Right lobe of liver (tissue), 6 donors: ENCODE results near the gene R3HDM4. TPM values are rescaled to one million over a fixed set of nuclear protein-coding genes. Genes with fewer than 3 reads are reported as not detected.

ENCODE experiments used
- ATAC-seq, 4 donors: fragments of 200-7000 bp; cut with Tn5 transposase; one replicate each; pipeline ENCODE4 v1.9.1; 2020; ENCODE audit warnings: mild to moderate bottlenecking in 4 of 4, moderate library complexity in 4 of 4
- DNase-seq, 3 donors: peaks; one replicate each; pipeline ENCODE4 v3.0.0-alpha.2; 2020
- H3K27ac ChIP-seq, 3 donors: fragments of 200-600 bp; one replicate each; pipeline ENCODE4 v1.8.0; 2022
- H3K27me3 ChIP-seq, 2 donors: fragments of 200-600 bp; one replicate each; pipeline ENCODE4 v1.8.0; 2022
- H3K36me3 ChIP-seq, 4 donors: fragments of 200-600 bp; sonication (generic) in 1 of 4; one replicate each; pipeline versions ENCODE4 v1.5.1 to v1.8.0; 2017 to 2022; ENCODE audit warnings: control low read depth in 1 of 4
- H3K4me1 ChIP-seq, 4 donors: fragments of 200-600 bp; sonication (generic) in 1 of 4; one replicate each; pipeline versions ENCODE4 v1.5.1 to v1.8.0; 2017 to 2022; ENCODE audit warnings: control low read depth in 1 of 4
- H3K4me3 ChIP-seq, 3 donors: fragments of 200-600 bp; one replicate each; pipeline ENCODE4 v1.8.0; 2022
- H3K9me3 ChIP-seq, 4 donors: fragments of 200-600 bp; sonication (generic) in 1 of 4; one replicate each; pipeline versions ENCODE4 v1.5.1 to v1.8.0; 2017 to 2022; ENCODE audit warnings: control low read depth in 1 of 4
- POLR2A ChIP-seq: fragments of 450-650 bp; IDR thresholded peaks from one replicate; pipeline ENCODE4 v1.6.1; 2017; ENCODE audit warnings: antibody characterized with exemption, mild to moderate bottlenecking
- WGBS: methylation state at CpG from one replicate; pipeline ENCODE4 v1.1.6; 2018; ENCODE audit warnings: low coverage, low lambda C conversion rate; ENCODE audit not compliant: insufficient coverage; ENCODE audit errors: missing lambda C conversion rate; 5-methylcytosine and 5-hydroxymethylcytosine counted together
- intact Hi-C, 2 donors: fragments of 100-400 bp; cut with DNase I; formaldehyde crosslinking; loops; one replicate each; pipeline versions ENCODE4 v1.11.2 to v1.14.1; 2022
- total RNA-seq, 6 experiments: library from RNA; depleted of rRNA in 2 of 6; stranded (reverse); fragments of >200 nt in 2 of 6; fragmentation: NEBNext Ultra II Directional in 3 of 6; extraction: Animal tissue kit (Norgen Biotek cat#: 25700) in 3 of 6; gene quantifications; one replicate each; pipeline versions ENCODE4 v1.1.0 to v1.2.4, GENCODE V29; 2016 to 2023
- TF ChIP-seq, protein P1 (sequence below), 4 donors: fragments of 200-600 bp in 3 of 4; fragments of 450-650 bp in 1 of 4; IDR thresholded peaks; one replicate each; pipeline versions ENCODE4 v1.5.1 to v1.8.0; 2016 to 2022; ENCODE audit warnings: antibody characterized with exemption in 4 of 4, mild to moderate bottlenecking in 2 of 4
- donor health status: DM: no; HTN: yes; CAD: no.
- donor health status: DM: no; HTN: no; CAD: no.
- donor health status: DM: no; HTN: no; CAD: no.
- donor health status: DM: no; HTN: yes; CAD: no.
- donor health status: DM: no; HTN: yes; CAD: no.

Gene R3HDM4
- total RNA-seq, 6 experiments from 2014 or later = 14.5 to 28.2 (median 20.5) TPM

DNA sequence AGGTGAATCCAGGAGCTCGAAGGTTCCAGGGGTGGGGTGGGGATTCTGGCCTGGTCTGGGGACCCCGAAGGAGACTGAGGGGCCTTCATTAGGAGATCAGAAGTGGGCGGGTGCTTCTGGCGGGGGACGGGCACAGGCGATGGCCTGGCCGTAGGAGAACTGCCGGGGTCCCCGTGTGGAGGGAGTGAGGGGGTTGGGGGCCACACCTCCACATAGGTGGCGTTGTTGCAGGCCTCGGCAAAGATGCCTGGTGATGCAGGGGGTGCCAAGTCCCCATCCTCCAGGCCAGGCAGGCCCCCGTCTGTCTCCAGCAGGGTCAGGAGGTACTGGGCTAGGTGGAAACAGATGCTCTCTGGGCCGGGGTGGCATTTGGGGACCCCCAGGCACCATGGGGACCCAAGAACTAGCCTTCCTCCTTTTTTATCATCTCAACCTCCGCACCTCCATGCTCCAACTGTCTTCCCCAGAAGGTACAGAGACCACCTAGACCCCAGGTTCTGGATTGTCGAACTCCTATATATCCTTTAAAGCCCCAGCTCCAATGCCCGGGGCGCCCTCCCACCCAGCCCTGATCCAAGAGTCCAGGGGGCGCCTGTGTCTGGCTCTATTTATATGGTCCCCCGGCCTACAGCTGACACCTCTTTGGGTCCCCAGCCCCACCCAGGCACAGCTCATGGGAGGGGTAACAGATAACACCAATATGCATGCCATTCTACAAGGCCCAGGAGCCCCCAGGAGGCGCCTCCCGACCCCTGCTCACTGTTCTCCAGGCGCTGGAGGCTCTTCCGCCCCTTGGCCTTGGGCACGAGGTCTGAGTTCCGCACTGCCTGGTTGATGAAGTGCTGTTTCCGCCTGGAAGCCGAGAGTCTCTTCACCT lies 11.6 kb downstream of the R3HDM4 start:
- DNase-seq = no peak
- Histone ChIP-seq H3K4me1 (peaks cover 0 to 11% (median 0%) of the 10 kb centered on the region in 4 donors), H3K27ac (peak overlapping the region in 1 of 3 donors; percentile 29), H3K27me3 (no peaks in the 10 kb centered on the region), H3K4me3 (no peak overlapping the region), H3K36me3 (peaks cover 0 to 6% (median 0%) of the 10 kb centered on the region in 4 donors), H3K9me3 (no peaks in the 10 kb centered on the region)
- TF ChIP-seq, protein P1, sequence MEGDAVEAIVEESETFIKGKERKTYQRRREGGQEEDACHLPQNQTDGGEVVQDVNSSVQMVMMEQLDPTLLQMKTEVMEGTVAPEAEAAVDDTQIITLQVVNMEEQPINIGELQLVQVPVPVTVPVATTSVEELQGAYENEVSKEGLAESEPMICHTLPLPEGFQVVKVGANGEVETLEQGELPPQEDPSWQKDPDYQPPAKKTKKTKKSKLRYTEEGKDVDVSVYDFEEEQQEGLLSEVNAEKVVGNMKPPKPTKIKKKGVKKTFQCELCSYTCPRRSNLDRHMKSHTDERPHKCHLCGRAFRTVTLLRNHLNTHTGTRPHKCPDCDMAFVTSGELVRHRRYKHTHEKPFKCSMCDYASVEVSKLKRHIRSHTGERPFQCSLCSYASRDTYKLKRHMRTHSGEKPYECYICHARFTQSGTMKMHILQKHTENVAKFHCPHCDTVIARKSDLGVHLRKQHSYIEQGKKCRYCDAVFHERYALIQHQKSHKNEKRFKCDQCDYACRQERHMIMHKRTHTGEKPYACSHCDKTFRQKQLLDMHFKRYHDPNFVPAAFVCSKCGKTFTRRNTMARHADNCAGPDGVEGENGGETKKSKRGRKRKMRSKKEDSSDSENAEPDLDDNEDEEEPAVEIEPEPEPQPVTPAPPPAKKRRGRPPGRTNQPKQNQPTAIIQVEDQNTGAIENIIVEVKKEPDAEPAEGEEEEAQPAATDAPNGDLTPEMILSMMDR (IDR thresholded peaks at IDR 0.05) = no peak
- TF ChIP-seq POLR2A = no peak
- WGBS = 100% methylated on average over 3 of the region's 27 CpGs
- no peak for ATAC-seq
- intact Hi-C loops = no loop called here

DNA sequence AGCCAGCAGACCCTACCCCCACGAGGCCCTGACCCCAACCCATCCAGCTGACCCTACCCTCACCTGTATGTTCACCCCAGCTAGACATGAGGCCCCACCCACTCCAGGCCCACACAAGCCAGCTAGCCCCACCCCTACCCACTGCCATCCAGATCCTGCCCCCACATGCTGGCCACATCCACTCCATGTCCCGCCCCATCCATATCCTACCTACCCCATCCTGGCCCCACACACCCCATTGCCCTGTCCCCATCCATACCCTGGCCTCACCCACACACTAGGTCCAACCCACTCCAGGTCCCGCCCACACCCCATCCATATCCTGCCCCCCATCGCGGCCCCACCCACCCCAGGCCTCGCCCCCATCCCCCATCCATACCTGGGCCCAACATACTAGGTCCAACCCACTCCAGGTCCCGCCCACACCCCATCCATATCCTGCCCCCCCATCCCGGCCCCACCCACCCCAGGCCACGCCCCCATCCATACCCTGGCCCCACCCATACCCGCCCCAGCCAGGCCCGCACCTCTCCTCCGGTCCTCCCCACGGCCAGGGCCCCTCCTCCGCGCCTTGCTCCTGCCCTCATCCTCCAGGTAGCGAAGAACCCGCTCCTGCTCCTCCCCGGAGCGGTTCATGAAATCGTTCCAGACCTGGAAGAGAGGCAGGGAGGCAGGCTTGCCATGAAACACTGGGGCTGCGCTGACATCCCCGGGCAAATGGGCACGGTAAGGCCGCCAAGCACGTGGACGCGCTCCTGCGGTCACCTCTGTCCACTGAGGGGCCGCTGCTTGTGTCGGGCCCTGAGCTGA lies 12.5 kb downstream of the R3HDM4 start:
- Histone ChIP-seq H3K36me3 (peaks cover 0 to 6% (median 0%) of the 10 kb centered on the region in 4 donors), H3K4me1 (peaks cover 0 to 11% (median 0%) of the 10 kb centered on the region in 4 donors), H3K9me3 (no peaks in the 10 kb centered on the region), H3K27me3 (no peaks in the 10 kb centered on the region), H3K4me3 (no peak overlapping the region), H3K27ac (no peak overlapping the region)
- WGBS = 81% methylated on average over 24 of the region's 30 CpGs
- ATAC-seq (peak in 2 of 4 donors; percentile 9 to 15), DNase-seq (no peak)
- intact Hi-C loops = no loop called here
- TF ChIP-seq, protein P1 (IDR thresholded peaks at IDR 0.05) = no peak
- TF ChIP-seq POLR2A = no peak

DNA sequence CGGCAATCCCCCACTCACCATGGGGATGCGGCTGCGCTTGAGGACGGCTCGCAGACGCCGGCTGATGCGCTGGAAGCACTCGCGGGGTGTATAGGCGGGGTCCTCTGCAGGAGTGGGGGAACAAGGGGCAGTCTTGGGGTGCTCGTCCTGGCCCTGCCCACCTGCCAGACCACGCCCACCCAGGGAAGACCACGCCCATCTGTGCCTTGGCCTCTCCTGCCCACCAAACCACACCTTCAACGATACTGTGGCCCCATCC lies 13.0 kb downstream of the R3HDM4 start:
- DNase-seq = no peak

DNA sequence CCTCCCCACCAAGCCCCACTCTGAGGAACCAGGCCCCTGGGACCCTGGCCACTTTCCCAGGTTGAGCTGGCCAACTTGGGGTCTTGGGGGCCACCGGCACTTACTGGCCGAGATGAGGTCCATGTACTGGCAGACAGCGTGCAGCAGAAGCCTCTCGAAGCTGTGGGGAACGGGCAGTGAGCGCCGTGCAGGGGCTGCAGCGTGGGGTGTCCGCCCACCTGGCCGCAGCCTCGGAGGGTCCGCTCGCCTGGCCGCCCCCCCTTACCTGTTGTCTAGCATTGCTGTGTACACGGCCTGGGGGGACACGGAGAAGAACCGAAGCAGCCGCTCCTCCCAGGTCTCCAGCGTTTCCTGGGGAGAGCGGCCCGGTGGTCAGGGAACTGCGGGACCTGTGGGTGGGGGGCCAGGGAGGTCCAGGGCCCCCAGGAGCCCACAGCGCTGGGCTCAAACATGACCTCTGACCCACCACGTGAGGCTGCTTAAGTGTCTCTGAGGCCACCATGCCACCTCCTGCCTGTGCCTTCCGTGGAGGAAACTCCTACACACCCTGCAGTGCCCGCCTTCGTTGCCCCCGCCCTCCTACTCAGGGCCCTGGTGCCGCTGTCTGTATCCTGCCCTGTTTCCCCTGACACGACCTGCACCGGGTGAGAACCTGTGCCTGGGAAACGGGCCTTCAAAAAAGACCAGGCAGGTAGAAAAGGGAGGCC lies 13.5 kb downstream of the R3HDM4 start:
- no peak overlapping the region for H3K4me3 ChIP-seq
- H3K9me3 ChIP-seq = no peaks in the 10 kb centered on the region
- peaks cover 0 to 11% (median 0%) of the 10 kb centered on the region in 4 donors for H3K4me1 ChIP-seq
- no peaks in the 10 kb centered on the region for H3K27me3 ChIP-seq
- intact Hi-C loops = no loop called here
- WGBS = 92% methylated on average over 9 of the region's 32 CpGs
- H3K27ac ChIP-seq = no peak overlapping the region
- DNase-seq (no peak), ATAC-seq (no peak)
- TF ChIP-seq, protein P1 (IDR thresholded peaks at IDR 0.05) = no peak
- no peak for TF ChIP-seq POLR2A
- H3K36me3 ChIP-seq = peaks cover 0 to 6% (median 0%) of the 10 kb centered on the region in 4 donors

More for the DNA sequence above, 13.0 kb downstream of the R3HDM4 start:
- Histone ChIP-seq H3K9me3 (no peaks in the 10 kb centered on the region), H3K27ac (no peak overlapping the region), H3K4me3 (no peak overlapping the region), H3K36me3 (peaks cover 0 to 6% (median 0%) of the 10 kb centered on the region in 4 donors), H3K4me1 (peaks cover 0 to 11% (median 0%) of the 10 kb centered on the region in 4 donors), H3K27me3 (no peaks in the 10 kb centered on the region)
- no peak for ATAC-seq
- no peak for TF ChIP-seq POLR2A
- TF ChIP-seq, protein P1 (IDR thresholded peaks at IDR 0.05) = no peak
- intact Hi-C loops = no loop called here
- WGBS = 82% methylated on average over 3 of the region's 15 CpGs
